Small intestine (tissue), 7 donors: ENCODE data around the gene IL17C. TPM values are rescaled to one million over a fixed set of nuclear protein-coding genes. Genes with fewer than 3 reads are reported as not detected.

Experiments used
- DNase-seq, 2 donors: peaks; one replicate each; pipeline versions ENCODE4 v3.0.0 to v3.0.0-alpha.2; 2013
- FAIRE-seq: peaks from 2 replicates; lab custom pipeline; 2012; peaks lifted over from hg19 to GRCh38; lab: Jason Lieb, UNC
- H3K27ac ChIP-seq, 3 donors: one replicate each; pipeline ENCODE4 v1.5.1; 2013; ENCODE audit warnings: low read length in 2 of 3, mild to moderate bottlenecking in 2 of 3, control low read depth in 1 of 3, inconsistent platforms in 1 of 3, low read depth in 1 of 3, moderate library complexity in 1 of 3
- H3K27me3 ChIP-seq, 3 donors: one replicate each; pipeline ENCODE4 v1.6.1; 2013; ENCODE audit warnings: low read length in 3 of 3, inconsistent platforms in 1 of 3; ENCODE audit not compliant: control insufficient read depth in 3 of 3, insufficient read depth in 3 of 3
- H3K36me3 ChIP-seq, 3 donors: one replicate each; pipeline ENCODE4 v1.6.1; 2013; ENCODE audit warnings: low read length in 3 of 3, inconsistent platforms in 1 of 3, low read depth in 1 of 3, mild to moderate bottlenecking in 1 of 3, moderate library complexity in 1 of 3; ENCODE audit not compliant: control insufficient read depth in 3 of 3, insufficient read depth in 2 of 3
- H3K4me1 ChIP-seq, 3 donors: one replicate each; pipeline ENCODE4 v1.6.1; 2013; ENCODE audit warnings: low read length in 2 of 3, inconsistent platforms in 1 of 3, low read depth in 1 of 3, mild to moderate bottlenecking in 1 of 3, moderate library complexity in 1 of 3; ENCODE audit not compliant: control insufficient read depth in 3 of 3, insufficient read depth in 2 of 3
- H3K4me3 ChIP-seq, 3 donors: one replicate each; pipeline ENCODE4 v1.5.1; 2013; ENCODE audit warnings: low read length in 3 of 3, control low read depth in 1 of 3, inconsistent platforms in 1 of 3, low read depth in 1 of 3, mild to moderate bottlenecking in 1 of 3, moderate library complexity in 1 of 3
- H3K9me3 ChIP-seq, 2 donors: one replicate each; pipeline ENCODE4 v1.6.1; 2013; ENCODE audit warnings: low read depth in 1 of 2, low read length in 1 of 2; ENCODE audit not compliant: control insufficient read depth in 2 of 2, insufficient read depth in 1 of 2
- WGBS, 3 donors: extraction: QIAGEN DNeasy Blood & Tissue Kit; methylation state at CpG; one replicate each; pipeline ENCODE4 v1.1.7; 2013; 5-methylcytosine and 5-hydroxymethylcytosine counted together
- polyA plus RNA-seq, 4 donors: library from polyadenylated mRNA; stranded (reverse) in 3 of 4; unstranded in 1 of 4; fragments of 200-250 nt in 3 of 4; fragments of 120-200 nt in 1 of 4; gene quantifications; one replicate each; pipeline versions ENCODE4 v1.2.1 to v1.2.3, GENCODE V29; 2013
- donor health status: healthy with polysubstance abuse.
- donor health status: control.
- donor health status: control.
- donor health status: Bipolar disorder and iron deficiency.
- donor health status: healthy.

IL17C gene
- polyA plus RNA-seq, 4 donors, result 0.19 TPM; not detected in 3

DNA sequence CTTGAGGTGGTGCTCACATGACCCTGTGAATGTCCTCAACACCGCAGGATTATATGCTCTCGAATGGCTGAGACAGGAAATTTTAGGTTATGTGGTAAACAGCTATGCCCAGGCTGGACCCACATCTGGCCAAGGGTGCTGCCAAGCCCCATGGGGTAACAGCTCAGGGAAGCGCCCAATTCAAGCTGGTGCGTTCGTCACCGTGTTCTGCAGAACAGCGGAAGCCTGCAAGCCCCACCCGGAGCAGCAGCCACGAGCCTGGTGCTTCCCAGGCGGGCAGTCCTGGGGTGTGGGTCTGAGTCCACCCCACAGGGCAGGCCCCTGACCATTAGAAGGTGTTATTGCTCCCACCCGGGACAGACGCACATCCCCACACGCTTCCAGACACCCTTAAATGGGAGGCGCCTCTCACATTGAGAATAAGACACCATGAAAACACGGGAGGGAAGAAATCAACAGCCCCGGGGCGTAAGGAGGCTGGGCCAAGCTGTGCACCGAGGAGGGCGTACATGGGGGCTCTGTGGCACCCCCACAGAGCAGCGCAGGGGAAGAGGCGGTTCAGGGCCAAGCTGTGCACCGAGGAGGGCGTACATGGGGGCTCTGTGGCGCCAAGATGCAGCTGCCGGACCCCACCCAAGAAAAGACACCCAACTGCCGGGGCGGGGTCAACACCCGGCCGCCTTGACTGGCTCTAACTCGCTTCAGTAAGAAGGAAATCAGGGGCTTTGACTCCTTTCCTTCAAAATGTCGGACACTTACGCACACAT lies 15.4 kb downstream of the IL17C start:
- Histone ChIP-seq H3K36me3 (peaks cover 10 to 77% (median 11%) of the 10 kb centered on the region in 3 donors), H3K4me1 (peaks cover 0 to 17% (median 6%) of the 10 kb centered on the region in 3 donors), H3K9me3 (no peaks in the 10 kb centered on the region), H3K27me3 (no peaks in the 10 kb centered on the region), H3K4me3 (no peak overlapping the region), H3K27ac (no peak overlapping the region)
- DNase-seq (no peak), FAIRE-seq (no peak)
- WGBS, 3 donors, result 86 to 89% (median 86%) methylated on average over 31 to 32 of the region's 32 CpGs

DNA sequence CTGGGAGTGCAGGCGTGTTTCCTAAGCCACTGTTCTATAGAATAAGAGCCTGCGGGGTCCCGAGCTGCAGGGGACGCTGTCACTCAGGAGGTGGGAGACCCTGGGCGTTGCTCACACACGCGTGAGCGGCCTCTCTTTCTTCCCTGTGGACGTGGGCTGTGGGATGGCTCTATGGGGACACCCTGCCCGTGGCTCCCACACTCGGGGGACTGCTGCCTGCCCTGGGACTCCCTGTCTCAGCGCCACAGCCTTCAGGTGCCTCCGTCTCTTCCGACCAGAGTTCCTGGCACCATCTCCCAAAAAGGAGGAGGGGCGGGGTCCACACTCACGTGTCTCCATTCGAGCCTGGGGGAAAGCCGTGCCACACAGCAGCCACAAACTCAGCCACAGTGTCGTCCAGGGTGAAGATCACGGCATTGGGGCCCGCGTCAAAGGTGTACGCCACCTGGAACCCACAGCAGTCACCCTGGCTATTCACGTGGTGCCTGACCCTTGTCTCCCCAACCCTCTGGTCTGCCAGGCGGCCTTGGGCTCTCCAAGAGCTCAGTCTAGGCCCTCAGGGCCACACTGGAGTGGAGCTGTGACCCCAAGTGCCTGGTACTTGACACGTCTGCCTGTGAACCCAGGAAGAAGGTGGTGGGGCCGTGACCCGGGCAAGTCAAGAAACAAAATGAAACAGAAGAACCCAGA lies 16.1 kb downstream of the IL17C start:
- 88 to 92% (median 89%) methylated on average over 28 of the region's 28 CpGs for WGBS, 3 donors

DNA sequence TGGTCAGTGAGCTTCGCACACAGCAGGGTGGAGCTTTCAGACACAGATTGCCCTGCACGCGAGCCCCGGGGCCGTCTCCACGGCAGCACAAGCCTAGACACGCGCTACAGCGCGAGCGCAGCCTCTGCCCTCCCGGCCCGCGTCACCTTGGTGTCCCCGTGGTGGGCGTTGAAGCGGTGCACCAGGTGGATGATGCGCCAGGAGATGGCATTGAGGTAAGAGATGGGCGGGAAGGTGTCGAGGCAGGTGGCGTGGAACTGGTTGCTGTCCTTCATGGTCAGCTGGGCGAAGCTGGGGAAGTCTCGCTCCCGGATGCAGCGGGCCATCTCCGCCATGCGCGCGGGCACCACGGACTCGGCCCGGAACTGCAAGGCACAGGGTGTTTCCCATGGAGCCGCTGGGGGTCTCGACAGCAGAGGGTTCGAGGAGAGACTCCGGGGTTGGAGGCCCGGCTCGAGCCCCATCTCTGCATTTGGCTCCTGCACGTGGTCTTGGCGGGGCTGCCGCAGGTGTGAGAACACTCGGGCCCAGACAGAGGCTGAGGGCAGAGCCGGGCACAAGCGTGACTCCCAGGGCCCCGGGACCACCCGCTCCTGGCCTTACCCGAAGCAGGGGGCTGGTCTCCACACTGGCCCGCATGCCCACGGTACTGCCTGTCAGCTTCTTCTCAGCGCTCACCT lies 16.8 kb downstream of the IL17C start:
- DNase-seq, result no peak
- H3K27me3 ChIP-seq, result no peaks in the 10 kb centered on the region
- H3K9me3 ChIP-seq, result no peaks in the 10 kb centered on the region
- WGBS, 3 donors, result 95 to 97% (median 96%) methylated on average over 43 to 50 of the region's 50 CpGs
- no peak for FAIRE-seq
- H3K36me3 ChIP-seq, result peaks cover 10 to 80% (median 11%) of the 10 kb centered on the region in 3 donors
- H3K4me1 ChIP-seq, result peaks cover 0 to 17% (median 0%) of the 10 kb centered on the region in 3 donors
- no peak overlapping the region for H3K4me3 ChIP-seq
- H3K27ac ChIP-seq, result no peak overlapping the region

More for the DNA sequence above, 16.1 kb downstream of the IL17C start:
- FAIRE-seq, result no peak
- no peak for DNase-seq
- no peak overlapping the region for H3K4me3 ChIP-seq
- no peak overlapping the region for H3K27ac ChIP-seq
- peaks cover 10 to 78% (median 11%) of the 10 kb centered on the region in 3 donors for H3K36me3 ChIP-seq
- no peaks in the 10 kb centered on the region for H3K9me3 ChIP-seq
- peaks cover 0 to 15% (median 4%) of the 10 kb centered on the region in 3 donors for H3K4me1 ChIP-seq
- no peaks in the 10 kb centered on the region for H3K27me3 ChIP-seq

DNA sequence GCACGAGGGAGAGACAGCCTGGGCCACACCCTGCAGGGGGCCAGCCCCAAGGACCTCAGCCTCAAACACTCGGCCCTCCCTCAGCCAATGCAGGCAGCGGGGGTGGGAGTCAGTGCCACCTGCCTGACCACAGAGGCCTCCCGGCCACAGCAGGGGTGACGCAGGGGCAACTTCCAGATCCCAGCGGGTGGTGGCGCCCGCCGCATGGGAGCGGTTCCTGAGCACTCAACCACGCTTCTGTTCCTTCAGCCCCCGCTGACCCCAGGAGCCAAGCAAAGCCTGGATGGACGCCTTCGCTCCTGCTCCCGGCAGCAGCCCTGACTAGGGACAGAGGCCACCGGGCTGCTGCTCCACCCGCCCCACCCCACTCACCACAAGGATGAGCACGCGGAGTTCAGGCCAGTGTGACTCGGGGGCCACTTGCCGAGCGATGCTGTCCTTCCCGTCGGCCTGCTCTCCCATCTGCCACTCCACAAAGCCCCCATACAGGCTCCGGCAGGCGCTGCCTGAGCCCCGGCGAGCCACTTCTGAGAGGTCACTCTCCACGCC lies 17.4 kb downstream of the IL17C start:
- H3K27ac ChIP-seq, result no peak overlapping the region
- H3K9me3 ChIP-seq, result no peaks in the 10 kb centered on the region
- peaks cover 0 to 17% (median 0%) of the 10 kb centered on the region in 3 donors for H3K4me1 ChIP-seq
- no peak overlapping the region for H3K4me3 ChIP-seq
- no peak for FAIRE-seq
- no peak for DNase-seq
- 92 to 97% (median 94%) methylated on average over 29 of the region's 29 CpGs for WGBS, 3 donors
- peaks cover 10 to 81% (median 11%) of the 10 kb centered on the region in 3 donors for H3K36me3 ChIP-seq
- H3K27me3 ChIP-seq, result no peaks in the 10 kb centered on the region

DNA sequence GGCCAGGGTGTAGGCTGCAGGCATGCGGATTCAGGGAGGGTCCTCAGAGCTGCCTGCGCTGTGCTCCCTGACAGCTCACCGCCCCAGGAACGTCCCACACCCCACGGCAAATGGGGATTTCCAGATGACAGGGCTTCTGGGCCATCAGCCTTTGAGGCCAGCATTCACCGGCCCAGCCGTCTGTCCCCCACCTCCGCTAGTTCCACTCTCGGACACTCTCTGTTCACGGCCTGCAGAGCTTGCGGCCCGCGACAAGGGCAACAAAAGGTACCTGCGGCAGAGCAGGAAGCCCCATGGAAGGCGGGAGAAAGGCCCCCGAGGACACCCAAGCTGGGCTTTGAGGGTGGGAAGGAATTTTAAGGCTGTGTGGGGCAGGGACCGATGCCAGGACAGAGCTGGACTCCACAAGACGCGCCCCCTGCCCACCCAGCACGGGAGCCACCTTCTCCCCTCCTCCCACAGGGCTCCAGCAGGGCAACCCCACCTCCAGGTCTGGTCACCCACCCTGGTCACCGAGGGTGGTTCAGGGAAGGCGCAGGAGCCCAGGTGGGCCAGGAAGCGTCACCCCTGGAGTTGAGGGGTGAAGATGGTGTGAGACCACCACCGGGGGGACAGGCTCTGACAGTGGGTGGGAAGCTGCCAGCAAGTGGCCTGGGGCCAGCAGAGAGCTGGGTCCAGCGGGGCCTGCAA lies 18.1 kb downstream of the IL17C start:
- peaks cover 10 to 81% (median 11%) of the 10 kb centered on the region in 3 donors for H3K36me3 ChIP-seq

DNA sequence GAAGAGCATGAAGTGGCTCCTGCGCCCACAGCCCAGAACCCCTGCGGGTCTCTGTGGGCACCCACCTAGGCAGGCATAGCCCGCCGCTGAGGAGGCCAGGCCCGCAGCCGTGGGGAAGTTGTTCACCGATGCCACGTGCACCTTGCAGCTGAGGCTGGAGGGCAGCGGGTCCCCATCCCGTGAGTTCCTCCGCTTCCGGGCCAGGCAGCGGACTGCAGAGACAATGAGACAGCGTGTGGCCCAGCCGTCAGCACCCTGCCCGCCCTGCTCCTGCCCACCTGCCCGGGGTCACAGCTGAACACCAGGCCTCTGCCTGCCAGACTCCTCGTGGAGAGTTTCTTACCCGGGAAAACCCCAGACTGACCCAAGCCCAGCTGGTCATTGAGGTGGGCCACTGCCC lies 19.0 kb downstream of the IL17C start:
- Histone ChIP-seq H3K4me3 (no peak overlapping the region), H3K27ac (no peak overlapping the region), H3K27me3 (no peaks in the 10 kb centered on the region), H3K9me3 (no peaks in the 10 kb centered on the region), H3K4me1 (peaks cover 0 to 13% (median 3%) of the 10 kb centered on the region in 3 donors), H3K36me3 (peaks cover 10 to 72% (median 11%) of the 10 kb centered on the region in 3 donors)
- FAIRE-seq (no peak), DNase-seq (no peak)
- WGBS, 3 donors, result 94 to 96% (median 94%) methylated on average over 19 of the region's 19 CpGs

More for the DNA sequence above, 18.1 kb downstream of the IL17C start:
- H3K27me3 ChIP-seq, result no peaks in the 10 kb centered on the region
- DNase-seq, result no peak
- H3K4me3 ChIP-seq, result no peak overlapping the region
- H3K4me1 ChIP-seq, result peaks cover 0 to 13% (median 0%) of the 10 kb centered on the region in 3 donors
- FAIRE-seq, result no peak
- 84 to 89% (median 89%) methylated on average over 23 to 25 of the region's 25 CpGs for WGBS, 3 donors
- H3K27ac ChIP-seq, result no peak overlapping the region
- no peaks in the 10 kb centered on the region for H3K9me3 ChIP-seq

DNA sequence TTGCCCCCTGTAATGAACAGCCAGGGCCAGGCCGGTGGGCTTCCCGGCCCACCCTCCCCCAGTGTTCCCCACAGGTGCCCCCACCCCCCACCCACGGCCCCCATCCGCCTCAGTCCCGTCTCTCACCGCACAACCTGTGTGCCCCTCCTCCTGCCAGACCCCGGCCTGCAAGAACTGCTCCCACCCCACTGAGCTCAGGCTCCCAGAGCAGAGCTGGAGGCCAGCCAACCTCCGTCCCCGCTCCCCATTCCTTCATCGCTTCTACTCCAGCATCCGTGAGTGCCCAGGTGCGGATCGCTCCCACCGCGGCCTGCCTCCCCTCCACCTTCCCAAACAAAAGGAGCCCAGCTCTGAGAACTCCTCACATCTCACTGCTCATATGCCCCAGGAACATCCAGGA lies 20.3 kb downstream of the IL17C start:
- Histone ChIP-seq H3K9me3 (no peaks in the 10 kb centered on the region), H3K27me3 (no peaks in the 10 kb centered on the region), H3K4me1 (peaks cover 0 to 14% (median 3%) of the 10 kb centered on the region in 3 donors), H3K4me3 (no peak overlapping the region), H3K36me3 (peaks cover 10 to 59% (median 11%) of the 10 kb centered on the region in 3 donors), H3K27ac (no peak overlapping the region)
- DNase-seq (no peak), FAIRE-seq (no peak)
- 94 to 96% (median 95%) methylated on average over 14 to 15 of the region's 15 CpGs for WGBS, 3 donors
